WERI-Rb-1 (cell line): ENCODE results near the gene CCN6.

ENCODE experiments used
- DNase-seq: peaks from one replicate; pipeline ENCODE4 v3.0.0-alpha.2; 2020
- H3K27ac ChIP-seq: fragments of 250-450 bp; sonication (Bioruptor Pico); 2 replicates; pipeline ENCODE4 v1.5.1; 2020; ENCODE audit warnings: mild to moderate bottlenecking, moderate library complexity
- H3K27me3 ChIP-seq: fragments of 250-450 bp; sonication (Bioruptor Pico); 2 replicates; pipeline ENCODE4 v1.5.1; 2021; ENCODE audit warnings: mild to moderate bottlenecking, low read depth, moderate library complexity; ENCODE audit not compliant: insufficient read depth, severe bottlenecking
- H3K36me3 ChIP-seq: fragments of 250-450 bp; sonication (Bioruptor Pico); 2 replicates; pipeline ENCODE4 v1.5.1; 2020; ENCODE audit warnings: mild to moderate bottlenecking, moderate library complexity
- H3K4me3 ChIP-seq: 2 replicates; pipeline ENCODE4 v1.5.1; 2011; ENCODE audit warnings: low read depth, mild to moderate bottlenecking, control low read depth, low read length
- H3K9me3 ChIP-seq: fragments of 250-450 bp; sonication (Bioruptor Pico); 2 replicates; pipeline ENCODE4 v1.5.1; 2021; ENCODE audit warnings: mild to moderate bottlenecking, moderate library complexity; ENCODE audit not compliant: severe bottlenecking
- CTCF ChIP-seq: IDR thresholded peaks from 2 replicates; pipeline ENCODE4 v1.5.1; 2011; ENCODE audit warnings: low read depth, mild to moderate bottlenecking, control low read depth, inconsistent platforms, low read length

The CCN6 gene

DNA sequence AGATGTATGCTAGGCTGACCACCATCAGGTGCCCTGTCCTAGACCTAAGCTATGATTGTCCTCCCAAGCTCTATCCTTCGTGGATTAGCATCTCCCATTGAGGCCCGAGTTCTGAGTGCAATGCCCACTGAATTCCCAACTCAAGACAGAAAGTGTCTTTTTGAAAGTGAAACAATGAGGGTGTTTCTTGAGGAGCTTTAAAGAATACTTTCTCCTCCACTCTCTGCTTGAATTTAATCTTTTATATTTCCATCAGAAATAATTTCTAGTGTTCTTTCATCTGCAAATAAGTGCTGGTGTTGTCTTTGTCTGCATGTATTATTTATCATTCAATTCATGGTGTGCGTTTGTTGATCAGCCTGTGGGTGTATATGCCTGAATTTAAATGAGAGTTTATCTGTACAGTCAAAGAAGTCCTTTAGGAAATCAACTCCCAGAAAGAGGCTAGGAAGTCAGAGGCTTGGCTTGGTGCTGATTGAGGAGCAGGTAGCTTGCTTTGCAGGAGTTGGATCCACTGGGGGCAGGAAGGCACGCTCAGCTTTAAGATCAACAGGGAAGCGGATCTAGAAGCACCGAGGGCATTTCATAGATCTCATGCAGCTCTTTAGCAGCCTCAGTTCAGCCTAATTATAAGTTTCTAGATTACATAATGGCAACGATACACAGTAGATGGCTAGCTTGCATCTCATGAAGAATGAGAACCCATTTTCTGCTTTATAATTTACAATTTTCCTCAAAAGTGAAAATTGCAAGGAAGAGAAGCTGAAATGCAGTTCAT, 36.0 kb upstream of the CCN6 start:
- Histone ChIP-seq H3K4me3 (no peak overlapping the region), H3K36me3 (no peaks in the 10 kb centered on the region), H3K27ac (no peak overlapping the region), H3K9me3 (no peaks in the 10 kb centered on the region), H3K27me3 (no peaks in the 10 kb centered on the region)
- no peak for TF ChIP-seq CTCF
- DNase-seq = no peak

GRCh38 chr6:112018619-112019416, 35.1 kb upstream of the CCN6 start:
- DNase-seq = no peak
- TF ChIP-seq CTCF = no peak
- Histone ChIP-seq H3K4me3 (no peak overlapping the region), H3K27ac (no peak overlapping the region), H3K9me3 (peaks cover 3% of the 10 kb centered on the region), H3K36me3 (no peaks in the 10 kb centered on the region), H3K27me3 (no peaks in the 10 kb centered on the region)

- DNase-seq = no peak
- Histone ChIP-seq H3K36me3 (no peaks in the 10 kb centered on the region), H3K9me3 (peaks cover 10% of the 10 kb centered on the region), H3K27ac (no peak overlapping the region), H3K27me3 (no peaks in the 10 kb centered on the region), H3K4me3 (no peak overlapping the region)
- TF ChIP-seq CTCF = no peak
Measured at GRCh38 chr6:112019589-112019988, 34.3 kb upstream of the CCN6 start.

DNA sequence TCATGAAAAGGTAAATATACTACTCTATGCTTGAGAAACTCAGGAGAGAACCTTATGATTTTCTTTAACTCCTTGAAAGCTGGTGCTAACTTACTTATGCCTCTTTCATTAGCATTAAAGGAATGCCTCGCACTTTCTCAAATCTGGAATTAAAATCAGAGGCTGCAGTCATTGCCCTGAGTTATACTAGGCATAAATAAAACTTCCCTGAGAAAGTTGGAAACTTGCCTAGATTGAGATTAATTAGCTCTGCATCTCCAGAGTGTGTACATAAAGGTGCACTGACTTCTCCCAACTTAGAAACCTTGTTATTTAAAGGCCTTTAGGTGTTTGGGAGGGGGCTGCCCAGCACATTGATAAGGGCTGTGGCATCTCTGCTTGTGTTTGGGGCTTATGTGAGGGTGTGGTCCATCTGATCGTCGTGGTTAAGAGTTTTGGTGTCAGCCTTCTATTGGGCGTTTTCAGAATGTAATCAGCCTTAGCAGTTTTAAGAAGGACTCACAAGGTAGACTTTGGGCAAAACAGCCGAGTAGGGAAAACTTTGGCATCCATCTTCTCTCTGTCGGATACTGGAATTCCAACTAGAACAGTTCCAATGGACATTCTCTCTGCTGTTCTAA, 32.1 kb upstream of the CCN6 start:
- no peak overlapping the region for H3K27ac ChIP-seq
- no peak for DNase-seq
- no peak overlapping the region for H3K4me3 ChIP-seq
- H3K27me3 ChIP-seq = no peaks in the 10 kb centered on the region
- no peak for TF ChIP-seq CTCF
- no peaks in the 10 kb centered on the region for H3K36me3 ChIP-seq
- H3K9me3 ChIP-seq = peaks cover 12% of the 10 kb centered on the region

- H3K9me3 ChIP-seq = peaks cover 12% of the 10 kb centered on the region
- no peaks in the 10 kb centered on the region for H3K27me3 ChIP-seq
- TF ChIP-seq CTCF = no peak
- H3K27ac ChIP-seq = no peak overlapping the region
- no peak for DNase-seq
- no peaks in the 10 kb centered on the region for H3K36me3 ChIP-seq
- H3K4me3 ChIP-seq = no peak overlapping the region
Measured at GRCh38 chr6:112022749-112023148, 31.2 kb upstream of the CCN6 start.
